Measurements from ENCODE around the gene LRRC4C. TPM values are rescaled to one million over a fixed set of nuclear protein-coding genes. Genes with fewer than 3 reads are reported as not detected.

Gene LRRC4C
- polyA plus RNA-seq, 1 donor from 2014 or later, result 24.3 TPM

DNA sequence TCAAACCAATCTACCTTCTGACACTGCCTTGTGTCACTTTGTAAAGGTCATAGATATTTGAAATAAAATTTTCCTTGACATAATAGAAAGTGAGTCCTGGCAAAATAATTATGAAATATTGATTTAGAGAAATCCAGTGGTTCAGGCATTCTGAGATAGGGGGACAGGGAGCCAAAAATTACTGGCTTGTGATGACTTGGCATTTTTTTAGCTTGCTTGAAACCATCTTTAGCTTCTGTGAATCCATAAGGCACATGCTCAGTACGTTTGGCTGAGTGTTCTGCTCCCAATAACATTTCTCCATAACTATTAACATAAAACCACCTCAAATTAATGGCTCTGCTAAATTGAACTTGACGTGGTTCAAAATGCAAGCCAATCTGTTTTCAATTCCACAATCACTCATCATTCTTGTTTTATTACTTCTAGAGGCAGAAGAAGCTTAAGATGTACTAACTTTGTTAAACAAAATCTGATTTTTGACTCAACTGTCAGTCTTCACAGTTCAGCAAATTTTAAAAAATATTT is 209.0 kb downstream of the LRRC4C start:
- TF ChIP-seq EZH2 (IDR thresholded peaks at IDR 0.05; ENCODE audit: borderline replicate concordance, insufficient read depth, low read length, poor library complexity, severe bottlenecking) (no peak), SMC3 (conservative IDR thresholded peaks at IDR 0.05; ENCODE audit: poor library complexity) (no peak), EP300 (conservative IDR thresholded peaks at IDR 0.05; ENCODE audit: poor library complexity, severe bottlenecking) (no peak), POLR2AphosphoS5 (IDR thresholded peaks at IDR 0.05) (no peak), RAD21 (conservative IDR thresholded peaks at IDR 0.05) (no peak), MXI1 (conservative IDR thresholded peaks at IDR 0.05; ENCODE audit: poor library complexity, severe bottlenecking) (no peak), TAF1 (IDR thresholded peaks at IDR 0.05; ENCODE audit: low read depth) (no peak)
- TF ChIP-seq, protein P1, sequence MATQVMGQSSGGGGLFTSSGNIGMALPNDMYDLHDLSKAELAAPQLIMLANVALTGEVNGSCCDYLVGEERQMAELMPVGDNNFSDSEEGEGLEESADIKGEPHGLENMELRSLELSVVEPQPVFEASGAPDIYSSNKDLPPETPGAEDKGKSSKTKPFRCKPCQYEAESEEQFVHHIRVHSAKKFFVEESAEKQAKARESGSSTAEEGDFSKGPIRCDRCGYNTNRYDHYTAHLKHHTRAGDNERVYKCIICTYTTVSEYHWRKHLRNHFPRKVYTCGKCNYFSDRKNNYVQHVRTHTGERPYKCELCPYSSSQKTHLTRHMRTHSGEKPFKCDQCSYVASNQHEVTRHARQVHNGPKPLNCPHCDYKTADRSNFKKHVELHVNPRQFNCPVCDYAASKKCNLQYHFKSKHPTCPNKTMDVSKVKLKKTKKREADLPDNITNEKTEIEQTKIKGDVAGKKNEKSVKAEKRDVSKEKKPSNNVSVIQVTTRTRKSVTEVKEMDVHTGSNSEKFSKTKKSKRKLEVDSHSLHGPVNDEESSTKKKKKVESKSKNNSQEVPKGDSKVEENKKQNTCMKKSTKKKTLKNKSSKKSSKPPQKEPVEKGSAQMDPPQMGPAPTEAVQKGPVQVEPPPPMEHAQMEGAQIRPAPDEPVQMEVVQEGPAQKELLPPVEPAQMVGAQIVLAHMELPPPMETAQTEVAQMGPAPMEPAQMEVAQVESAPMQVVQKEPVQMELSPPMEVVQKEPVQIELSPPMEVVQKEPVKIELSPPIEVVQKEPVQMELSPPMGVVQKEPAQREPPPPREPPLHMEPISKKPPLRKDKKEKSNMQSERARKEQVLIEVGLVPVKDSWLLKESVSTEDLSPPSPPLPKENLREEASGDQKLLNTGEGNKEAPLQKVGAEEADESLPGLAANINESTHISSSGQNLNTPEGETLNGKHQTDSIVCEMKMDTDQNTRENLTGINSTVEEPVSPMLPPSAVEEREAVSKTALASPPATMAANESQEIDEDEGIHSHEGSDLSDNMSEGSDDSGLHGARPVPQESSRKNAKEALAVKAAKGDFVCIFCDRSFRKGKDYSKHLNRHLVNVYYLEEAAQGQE (IDR thresholded peaks at IDR 0.05; ENCODE audit: borderline replicate concordance), result no peak
- TF ChIP-seq, protein P2, sequence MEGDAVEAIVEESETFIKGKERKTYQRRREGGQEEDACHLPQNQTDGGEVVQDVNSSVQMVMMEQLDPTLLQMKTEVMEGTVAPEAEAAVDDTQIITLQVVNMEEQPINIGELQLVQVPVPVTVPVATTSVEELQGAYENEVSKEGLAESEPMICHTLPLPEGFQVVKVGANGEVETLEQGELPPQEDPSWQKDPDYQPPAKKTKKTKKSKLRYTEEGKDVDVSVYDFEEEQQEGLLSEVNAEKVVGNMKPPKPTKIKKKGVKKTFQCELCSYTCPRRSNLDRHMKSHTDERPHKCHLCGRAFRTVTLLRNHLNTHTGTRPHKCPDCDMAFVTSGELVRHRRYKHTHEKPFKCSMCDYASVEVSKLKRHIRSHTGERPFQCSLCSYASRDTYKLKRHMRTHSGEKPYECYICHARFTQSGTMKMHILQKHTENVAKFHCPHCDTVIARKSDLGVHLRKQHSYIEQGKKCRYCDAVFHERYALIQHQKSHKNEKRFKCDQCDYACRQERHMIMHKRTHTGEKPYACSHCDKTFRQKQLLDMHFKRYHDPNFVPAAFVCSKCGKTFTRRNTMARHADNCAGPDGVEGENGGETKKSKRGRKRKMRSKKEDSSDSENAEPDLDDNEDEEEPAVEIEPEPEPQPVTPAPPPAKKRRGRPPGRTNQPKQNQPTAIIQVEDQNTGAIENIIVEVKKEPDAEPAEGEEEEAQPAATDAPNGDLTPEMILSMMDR (IDR thresholded peaks at IDR 0.05; ENCODE audit: poor library complexity, severe bottlenecking), result no peak
- H3K27me3 ChIP-seq (ENCODE audit: insufficient read depth, low read depth, low read length), result no peaks in the 10 kb centered on the region
- H3K9ac ChIP-seq (ENCODE audit: low read length), result no peak overlapping the region
- H3K36me3 ChIP-seq (ENCODE audit: insufficient read depth, low read length), result no peaks in the 10 kb centered on the region
- H3F3A ChIP-seq (ENCODE audit: insufficient read depth, low read length, poor library complexity, severe bottlenecking), result no peaks in the 10 kb centered on the region
- H3K9me2 ChIP-seq (ENCODE audit: insufficient read depth, low read length), result no peaks in the 10 kb centered on the region
- no peak overlapping the region for H3K4me2 ChIP-seq (ENCODE audit: low read length)
- no peak overlapping the region for H3K27ac ChIP-seq (ENCODE audit: low read length)
- H3K79me2 ChIP-seq (replicated peaks; ENCODE audit: insufficient read depth, low read length), result no peaks in the 10 kb centered on the region
- no peak overlapping the region for H3K4me3 ChIP-seq (ENCODE audit: low read length)
- H2AFZ ChIP-seq (ENCODE audit: low read depth, low read length), result no peak overlapping the region
- H3K9me3 ChIP-seq (ENCODE audit: low read length), result no peaks in the 10 kb centered on the region
- H4K20me1 ChIP-seq (ENCODE audit: insufficient read depth), result no peaks in the 10 kb centered on the region

DNA sequence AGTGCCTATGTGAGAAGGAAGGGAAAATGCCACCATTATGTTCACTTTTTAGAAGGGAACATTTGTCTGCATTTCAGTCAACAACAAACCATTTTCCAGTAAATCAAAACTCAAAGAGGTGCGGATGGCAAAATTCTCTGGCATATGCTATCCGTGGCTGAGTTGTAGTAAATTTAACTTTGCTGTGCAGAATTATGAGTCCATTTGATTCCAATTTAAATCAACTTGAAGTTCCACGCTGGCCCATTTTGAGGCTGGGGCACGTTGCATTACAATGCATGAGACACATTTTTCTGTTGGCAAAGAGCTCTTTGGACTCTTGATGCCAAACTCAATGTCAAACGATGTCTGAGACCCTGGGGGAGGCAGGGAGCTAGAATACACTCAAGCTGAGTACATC is 211.8 kb downstream of the LRRC4C start:
- no peak overlapping the region for H2AFZ ChIP-seq (ENCODE audit: low read depth, low read length)
- H3K4me2 ChIP-seq (ENCODE audit: low read length), result no peak overlapping the region
- H3K9ac ChIP-seq (ENCODE audit: low read length), result no peak overlapping the region
- H4K20me1 ChIP-seq (ENCODE audit: insufficient read depth), result no peaks in the 10 kb centered on the region
- H3K9me3 ChIP-seq (ENCODE audit: low read length), result no peaks in the 10 kb centered on the region
- no peak overlapping the region for H3K4me3 ChIP-seq (ENCODE audit: low read length)
- H3K27me3 ChIP-seq (ENCODE audit: insufficient read depth, low read depth, low read length), result no peaks in the 10 kb centered on the region
- H3K79me2 ChIP-seq (replicated peaks; ENCODE audit: insufficient read depth, low read length), result no peaks in the 10 kb centered on the region
- no peaks in the 10 kb centered on the region for H3K36me3 ChIP-seq (ENCODE audit: insufficient read depth, low read length)
- H3K27ac ChIP-seq (ENCODE audit: low read length), result no peak overlapping the region
- H3F3A ChIP-seq (ENCODE audit: insufficient read depth, low read length, poor library complexity, severe bottlenecking), result no peaks in the 10 kb centered on the region
- H3K9me2 ChIP-seq (ENCODE audit: insufficient read depth, low read length), result no peaks in the 10 kb centered on the region
- TF ChIP-seq, protein P1 (IDR thresholded peaks at IDR 0.05; ENCODE audit: borderline replicate concordance), result no peak

All from neural cell (in vitro differentiated cells).